GM12873 (cell line): ENCODE data around the gene LITAF.

Source experiments
- CTCF ChIP-seq: IDR thresholded peaks from 2 replicates; pipeline ENCODE4 v1.5.1; 2012; ENCODE audit warnings: low read depth, mild to moderate bottlenecking, moderate library complexity, low read length, control low read depth; ENCODE audit not compliant: insufficient read depth; ENCODE audit errors: missing control alignments

Gene LITAF

GRCh38 chr16:11571549-11571948, 15.2 kb downstream of the LITAF start:
- no peak for TF ChIP-seq CTCF

- no peak for TF ChIP-seq CTCF
Observed at GRCh38 chr16:11570806-11571205, 15.9 kb downstream of the LITAF start.

- no peak for TF ChIP-seq CTCF
Observed at GRCh38 chr16:11570258-11570657, 16.5 kb downstream of the LITAF start.

- TF ChIP-seq CTCF = no peak
Observed at GRCh38 chr16:11566398-11566797, 20.3 kb downstream of the LITAF start.

- TF ChIP-seq CTCF = no peak
Observed at GRCh38 chr16:11565665-11566064, 21.1 kb downstream of the LITAF start.

- no peak for TF ChIP-seq CTCF
Observed at GRCh38 chr16:11564046-11564926, 22.4 kb downstream of the LITAF start.

GRCh38 chr16:11563493-11564040, 23.2 kb downstream of the LITAF start:
- no peak for TF ChIP-seq CTCF
